CD4-positive, alpha-beta T cell treated with Interleukin-17A for 4 hours (primary cell): ENCODE data around the gene FOXD1.

Experiments
- DNase-seq: peaks from one replicate; pipeline ENCODE4 v3.0.0-alpha.2; 2020; ENCODE audit warnings: mixed read lengths

FOXD1 gene

GRCh38 chr5:73438645-73439470 lies 9.7 kb downstream of the FOXD1 start:
- no peak for DNase-seq

DNA sequence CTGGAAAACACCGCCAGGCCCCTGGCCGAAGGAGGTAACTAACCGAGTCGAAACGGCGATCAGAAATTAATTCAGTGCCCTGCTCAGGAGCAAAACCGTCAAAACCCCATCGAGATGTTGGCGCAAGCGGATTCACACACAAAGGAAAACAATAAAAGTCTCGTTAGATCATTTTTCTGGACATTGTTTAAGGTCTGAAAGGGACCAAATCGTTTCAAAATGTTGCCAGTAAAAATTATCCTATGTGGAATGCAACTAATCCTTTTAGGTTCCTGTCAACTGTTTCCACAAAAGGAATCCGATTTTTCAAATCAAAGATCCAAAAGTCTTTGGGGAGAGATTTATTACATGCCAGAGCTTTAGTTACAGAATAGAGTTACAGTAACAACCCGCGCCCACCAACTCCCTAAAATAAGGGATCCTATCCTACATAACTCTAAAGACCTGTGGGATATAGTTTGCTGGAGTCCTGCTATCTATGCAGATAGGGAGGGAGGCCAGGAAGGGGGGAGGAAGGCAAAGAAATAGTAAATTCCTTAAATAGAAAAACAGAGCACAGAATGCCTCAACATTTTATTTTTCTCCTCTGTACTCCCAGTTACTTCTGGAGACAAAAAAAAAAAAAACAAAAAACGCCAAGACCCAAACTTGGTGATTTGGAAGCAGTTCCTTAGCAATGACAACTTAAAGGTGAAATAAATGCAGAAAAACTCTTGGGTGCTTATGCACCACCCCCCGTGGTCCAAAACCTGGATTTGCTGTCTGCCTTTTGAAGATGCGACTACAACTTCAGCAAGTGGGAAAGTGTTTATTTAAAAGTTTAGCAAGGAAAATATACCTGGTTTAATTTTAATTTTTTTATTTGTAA lies 10.6 kb downstream of the FOXD1 start:
- no peak for DNase-seq

- no peak for DNase-seq
Observed at GRCh38 chr5:73437101-73437776, 11.3 kb downstream of the FOXD1 start.

DNA sequence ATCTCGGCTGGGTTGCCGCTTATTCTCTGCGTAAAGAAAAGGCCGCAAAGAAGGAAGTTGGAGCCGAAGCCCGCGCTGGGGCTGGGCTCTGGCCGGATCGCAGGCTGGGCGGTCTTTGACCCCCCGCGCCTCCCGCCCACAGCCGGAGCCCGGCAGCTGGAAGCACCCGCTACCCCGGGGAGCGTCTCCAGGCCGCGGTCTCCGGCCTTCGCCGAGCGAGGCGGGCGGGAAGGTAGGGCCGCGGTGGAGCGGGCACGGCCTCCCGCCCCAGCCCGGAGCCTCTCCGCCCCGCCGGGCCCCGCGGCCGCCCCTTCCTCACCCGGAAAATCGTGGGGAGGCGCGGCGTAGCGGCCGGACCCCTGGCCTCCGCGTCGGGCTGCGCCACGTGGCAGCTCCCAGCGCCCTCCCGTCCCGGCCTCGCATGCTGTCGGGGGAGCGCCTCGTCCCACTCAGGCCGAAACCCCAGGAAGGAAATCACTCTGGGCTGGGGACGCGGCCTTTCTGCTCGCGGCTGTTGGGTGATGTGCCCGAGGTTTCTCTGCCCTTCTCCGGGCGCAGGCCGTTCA lies 12.0 kb downstream of the FOXD1 start:
- no peak for DNase-seq

GRCh38 chr5:73435759-73436534 lies 12.6 kb downstream of the FOXD1 start:
- DNase-seq = no peak

DNA sequence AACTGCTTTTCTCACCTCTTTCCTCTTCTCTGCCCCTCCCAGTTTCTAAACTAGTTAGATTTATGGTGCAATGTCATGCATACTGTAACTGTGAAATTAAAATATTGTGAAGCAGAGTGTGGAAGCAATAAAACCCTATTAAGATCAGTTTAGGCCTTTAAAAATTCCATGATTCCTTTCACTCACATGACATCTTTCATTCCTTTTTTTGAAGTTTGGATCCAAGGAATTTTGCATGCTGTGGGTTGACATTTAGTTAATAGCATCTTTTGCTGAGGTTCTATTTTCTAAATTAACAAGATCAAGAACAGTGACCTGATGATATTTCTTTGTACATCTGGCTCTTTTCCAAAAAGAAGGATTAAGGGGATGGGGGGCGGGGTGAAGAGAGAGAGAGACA lies 13.7 kb downstream of the FOXD1 start:
- DNase-seq = no peak

DNA sequence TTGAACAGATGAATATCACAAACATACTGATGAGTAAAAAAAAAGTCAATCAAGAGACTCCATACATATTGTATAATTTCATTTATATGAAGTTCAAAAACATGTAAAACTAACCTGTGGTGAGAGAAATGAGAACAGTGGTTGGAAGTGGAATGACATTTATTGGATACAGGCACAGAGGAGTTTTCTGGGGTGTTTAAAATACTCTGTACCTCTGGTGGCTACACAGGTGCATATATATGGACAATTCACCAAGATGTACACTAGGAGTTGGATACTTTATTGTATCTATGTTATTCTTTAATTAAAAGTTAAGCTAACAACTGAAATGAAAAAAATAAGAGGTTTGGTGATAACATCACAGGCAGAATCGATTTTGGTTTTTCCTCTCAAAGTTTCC lies 14.1 kb downstream of the FOXD1 start:
- DNase-seq = no peak

GRCh38 chr5:73433982-73434342 lies 14.6 kb downstream of the FOXD1 start:
- DNase-seq = no peak

DNA sequence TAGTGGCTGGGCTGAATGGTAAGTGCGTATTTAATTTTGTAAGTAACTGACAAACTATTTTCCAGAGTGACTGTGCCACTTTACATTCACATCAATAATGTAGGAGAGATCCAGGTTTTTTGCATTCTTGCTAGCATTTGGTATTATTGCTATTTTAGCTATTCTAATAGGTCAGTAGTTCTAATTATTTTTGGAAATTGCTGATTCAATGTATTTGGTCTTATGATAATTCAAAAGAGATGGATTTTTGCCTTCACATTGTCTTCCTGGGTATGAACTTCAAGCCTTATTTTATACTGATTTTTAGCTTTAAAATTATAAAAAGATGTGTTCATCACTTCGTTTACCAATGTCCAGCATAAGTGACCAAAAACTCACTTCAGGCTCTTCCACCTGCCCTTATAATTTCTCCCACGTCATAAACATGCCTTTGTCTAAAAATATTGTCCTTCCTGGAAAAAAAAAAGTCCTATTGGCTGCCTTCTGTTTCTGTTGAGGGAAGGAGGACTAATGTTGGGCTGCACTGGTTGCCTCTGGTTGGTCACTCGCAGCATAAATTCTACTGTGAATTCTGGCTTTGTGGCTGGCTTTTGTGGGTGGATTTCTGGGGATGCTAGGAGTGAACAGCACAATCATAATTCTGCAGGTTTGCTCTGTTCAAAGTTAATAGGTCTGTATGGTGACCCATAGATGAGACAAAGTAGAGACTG lies 15.2 kb downstream of the FOXD1 start:
- DNase-seq = no peak

DNA sequence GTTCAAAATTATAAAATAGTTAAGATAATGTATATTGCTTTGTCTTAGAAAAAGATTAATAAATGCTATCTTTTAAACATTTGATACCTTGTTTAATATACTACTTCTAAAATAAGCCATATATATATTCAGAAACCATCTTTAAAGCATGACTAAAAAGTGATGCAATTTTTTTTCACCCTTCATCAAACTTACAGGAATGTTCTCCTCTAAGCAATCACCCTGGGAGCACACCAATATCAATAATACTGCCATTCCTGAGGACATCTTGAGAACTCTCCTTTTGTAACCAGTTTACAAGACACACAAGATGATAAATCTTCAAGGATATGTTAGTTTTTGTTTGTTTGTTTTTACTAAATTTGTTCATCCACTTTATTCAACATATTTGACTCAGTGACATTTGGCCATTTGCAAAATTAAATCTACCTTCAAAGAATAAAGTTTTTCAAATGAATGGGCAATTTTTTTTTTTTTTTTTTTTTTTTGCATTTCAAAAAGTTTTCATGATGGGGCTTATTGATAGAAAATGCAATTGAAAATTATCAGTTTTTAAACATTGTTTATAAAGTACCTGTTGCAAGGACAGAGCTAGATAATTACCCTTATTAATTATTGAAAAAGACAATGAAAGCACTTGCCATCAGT lies 17.2 kb downstream of the FOXD1 start:
- no peak for DNase-seq

DNA sequence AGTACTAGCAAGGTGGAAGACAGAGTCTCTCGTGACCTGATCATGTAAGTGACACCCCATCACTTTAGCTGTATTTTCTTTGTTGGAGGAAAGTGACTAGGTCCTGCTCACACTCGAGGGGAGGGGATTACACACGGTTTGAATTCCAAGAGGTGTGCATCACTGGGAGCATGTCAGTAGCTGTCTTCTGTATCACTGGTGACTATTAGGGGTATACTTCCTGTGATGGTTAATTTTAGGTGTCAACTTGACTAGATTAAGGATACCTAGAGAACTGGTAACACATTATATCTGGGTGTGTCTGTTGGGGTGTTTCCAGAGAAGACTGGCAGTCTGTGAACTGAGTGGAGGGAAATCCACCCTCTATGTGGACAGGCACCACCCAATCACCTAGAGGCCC lies 22.5 kb downstream of the FOXD1 start:
- no peak for DNase-seq

DNA sequence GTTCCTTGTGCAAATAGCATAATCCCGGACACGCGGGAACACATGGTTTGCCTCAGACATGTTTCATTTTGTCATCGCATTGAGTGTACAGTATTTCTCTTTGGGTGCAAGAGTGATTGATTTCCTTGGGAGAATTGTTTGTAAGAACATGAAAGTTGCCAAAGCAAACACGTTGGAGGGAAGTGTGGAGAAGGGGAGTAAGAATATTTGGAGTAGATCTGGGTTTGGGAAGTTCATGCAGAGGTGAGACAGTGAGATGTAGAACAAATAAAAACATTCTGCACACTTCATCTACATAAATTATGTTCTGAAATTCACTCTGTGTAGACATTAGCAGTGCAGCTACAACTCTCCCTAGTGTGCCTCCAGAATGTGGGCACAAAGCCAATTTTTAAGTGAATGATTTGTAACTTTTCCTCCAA lies 24.0 kb downstream of the FOXD1 start:
- no peak for DNase-seq

- DNase-seq = no peak
Observed at GRCh38 chr5:73422164-73422563, 26.4 kb downstream of the FOXD1 start.

- DNase-seq = no peak
Observed at GRCh38 chr5:73420666-73421065, 27.9 kb downstream of the FOXD1 start.

DNA sequence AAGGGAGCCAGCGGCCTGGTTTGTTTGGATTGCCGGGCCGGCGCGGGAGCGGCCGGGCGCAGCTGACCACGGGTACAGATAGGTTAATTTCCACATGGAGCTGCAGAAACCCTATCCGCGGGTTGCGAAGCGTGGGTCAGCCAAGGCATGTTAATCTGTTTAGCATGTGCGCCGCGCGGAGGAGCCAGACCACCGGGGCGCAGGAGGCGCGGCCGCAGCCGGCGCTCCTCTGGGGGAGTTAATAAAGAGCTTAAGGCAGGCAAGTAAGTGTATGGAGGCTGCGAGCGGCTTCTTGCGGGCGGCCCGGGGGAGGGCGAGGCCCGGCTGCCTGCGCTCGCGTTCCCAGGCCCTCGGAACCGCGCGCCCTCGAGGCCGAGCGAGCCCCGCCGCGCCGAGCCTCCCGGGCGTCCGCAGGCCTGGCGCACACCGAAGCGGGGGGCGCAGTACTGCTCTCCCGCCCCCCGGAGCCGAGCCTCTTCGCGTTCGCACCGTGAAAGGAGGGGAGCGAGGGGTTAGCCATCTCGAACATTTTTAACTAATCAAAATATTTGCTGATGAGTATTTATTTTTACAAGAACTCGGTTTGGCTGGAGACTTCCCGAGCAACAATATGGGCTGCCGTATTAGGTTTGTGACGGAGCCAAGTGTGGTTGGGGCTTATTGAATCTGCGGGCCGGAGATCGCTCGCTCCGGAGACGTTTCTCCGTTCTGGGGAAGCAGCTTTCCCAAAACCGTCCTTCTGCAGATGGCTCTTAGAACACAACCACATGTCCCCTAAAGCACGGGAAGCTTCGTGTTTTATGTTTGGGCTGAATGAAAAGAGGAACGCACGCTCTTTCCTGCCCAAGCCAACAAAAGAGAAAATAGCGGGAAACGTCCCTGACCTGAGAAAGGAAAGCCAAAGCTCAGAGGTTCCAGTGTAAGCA lies 28.8 kb downstream of the FOXD1 start:
- DNase-seq = no peak

GRCh38 chr5:73419117-73419464 lies 29.5 kb downstream of the FOXD1 start:
- DNase-seq = no peak

DNA sequence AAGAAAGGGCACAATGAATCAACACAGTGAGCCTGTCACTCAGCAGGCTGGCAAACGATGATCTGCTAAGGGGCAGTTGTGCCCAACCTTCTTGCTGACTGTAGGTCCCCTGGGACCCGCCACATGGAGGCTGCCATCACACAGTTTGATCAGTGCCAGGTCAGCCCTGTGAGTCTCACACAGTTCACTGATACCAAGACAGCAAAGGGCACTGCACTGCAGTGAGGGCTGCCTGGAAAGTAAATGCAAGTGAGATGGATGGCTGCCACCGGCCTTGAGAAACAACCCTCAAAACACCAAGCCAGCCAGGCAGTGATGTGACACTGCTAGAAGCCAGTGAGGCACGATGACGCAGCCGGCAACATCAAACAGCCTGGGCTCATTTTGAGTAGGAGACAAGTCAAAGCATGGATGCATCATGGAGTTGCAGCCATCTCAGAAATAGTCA lies 30.3 kb downstream of the FOXD1 start:
- no peak for DNase-seq

- no peak for DNase-seq
Observed at GRCh38 chr5:73417303-73418034, 31.1 kb downstream of the FOXD1 start.

DNA sequence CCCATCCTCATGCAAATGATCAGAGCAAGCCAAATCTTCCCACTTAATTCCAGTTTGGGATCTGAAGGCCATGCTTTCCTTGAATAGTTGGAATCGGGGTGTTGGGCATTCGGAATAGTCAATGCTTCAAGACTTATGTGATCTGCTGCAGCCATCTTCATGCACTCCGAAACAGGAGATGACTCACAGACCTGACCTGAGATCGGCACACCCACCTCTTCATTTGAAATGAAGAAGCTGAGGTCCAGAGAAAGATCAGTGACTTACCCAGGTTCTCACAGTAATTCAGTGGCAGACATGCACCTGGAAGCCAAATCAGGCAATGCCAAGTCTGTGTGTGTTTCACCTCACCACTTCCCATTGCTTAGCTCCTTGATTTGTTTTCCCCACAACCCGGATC lies 33.0 kb downstream of the FOXD1 start:
- no peak for DNase-seq
